NCI-H1048 (cell line): ENCODE data around the gene EPHA4.

Source experiments
- DNase-seq: peaks from one replicate; lab custom pipeline; 2025; lab: John Stamatoyannopoulos, UW

The EPHA4 gene

GRCh38 chr2:221571551-221572218, 419 bp downstream of the EPHA4 start:
- DNase-seq: no peak

DNA sequence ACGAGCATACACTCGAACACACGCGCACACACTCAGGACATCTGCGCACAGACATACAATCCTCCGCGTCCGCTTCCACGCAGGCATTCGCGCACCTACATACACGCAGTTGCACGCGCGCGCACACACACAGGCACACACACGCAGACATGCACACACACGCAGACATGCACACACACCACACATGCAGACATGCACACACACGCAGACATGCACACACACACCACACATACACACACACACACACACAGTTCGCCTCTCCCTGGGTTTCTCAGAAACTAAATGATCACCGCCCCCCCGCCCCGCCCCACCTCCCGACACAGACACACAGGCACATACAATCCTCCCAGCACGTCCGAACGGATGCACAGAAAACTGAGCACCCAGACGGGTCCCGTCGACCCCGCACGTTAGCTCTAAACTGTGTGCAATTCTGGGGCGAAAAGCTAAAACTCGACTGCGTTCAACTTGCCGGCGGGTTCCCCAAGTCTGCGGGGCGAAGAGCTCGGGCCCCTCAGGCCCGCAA, 1.0 kb downstream of the EPHA4 start:
- DNase-seq: no peak

DNA sequence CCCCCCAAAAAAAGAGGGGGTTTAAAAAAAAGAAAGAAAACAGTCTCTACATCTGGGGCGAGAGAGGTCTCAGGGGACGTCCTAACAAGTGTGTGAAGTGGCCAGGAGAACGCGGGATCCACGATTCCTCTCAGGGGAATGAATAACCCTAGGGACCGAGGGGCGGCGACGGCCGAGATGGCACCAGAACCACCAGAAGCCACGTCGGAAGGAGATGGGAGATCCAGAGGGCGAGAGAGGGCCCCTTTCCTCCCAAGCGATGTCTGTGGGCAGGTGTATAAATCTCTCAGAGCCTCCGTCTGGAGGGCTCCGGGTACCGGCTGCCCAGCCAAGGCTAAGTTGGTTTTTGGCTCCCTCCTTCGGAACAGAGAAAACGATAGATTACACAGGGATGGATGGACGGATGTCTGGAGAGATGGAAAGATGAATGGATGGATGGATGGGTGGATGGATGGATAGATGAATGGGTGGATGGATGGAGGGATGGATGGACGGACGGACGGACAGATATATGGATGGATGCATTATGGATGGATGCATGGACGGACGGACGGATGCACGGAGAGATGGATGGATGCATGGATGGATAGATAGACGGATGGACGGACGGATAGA, 1.7 kb downstream of the EPHA4 start:
- DNase-seq: no peak

DNA sequence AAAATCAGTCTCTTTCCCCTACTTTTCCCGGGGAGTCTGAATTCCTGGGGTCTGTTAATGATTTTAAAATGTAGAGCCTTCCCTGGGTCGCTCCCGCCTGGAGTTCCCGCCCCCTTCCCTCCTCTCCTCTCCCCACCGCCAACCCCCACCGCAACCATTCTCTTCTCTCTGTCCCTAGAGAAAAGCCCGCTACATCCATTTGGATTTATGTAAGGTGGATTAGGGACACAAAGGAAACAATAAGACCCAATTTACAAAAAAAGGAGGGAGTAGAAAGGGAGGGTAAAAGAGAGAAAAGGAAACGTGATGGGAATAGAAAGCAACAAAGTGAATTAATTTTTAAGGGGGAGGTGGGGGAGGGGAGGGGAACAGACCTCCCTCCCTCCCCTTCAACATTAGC, 2.2 kb downstream of the EPHA4 start:
- no peak for DNase-seq

DNA sequence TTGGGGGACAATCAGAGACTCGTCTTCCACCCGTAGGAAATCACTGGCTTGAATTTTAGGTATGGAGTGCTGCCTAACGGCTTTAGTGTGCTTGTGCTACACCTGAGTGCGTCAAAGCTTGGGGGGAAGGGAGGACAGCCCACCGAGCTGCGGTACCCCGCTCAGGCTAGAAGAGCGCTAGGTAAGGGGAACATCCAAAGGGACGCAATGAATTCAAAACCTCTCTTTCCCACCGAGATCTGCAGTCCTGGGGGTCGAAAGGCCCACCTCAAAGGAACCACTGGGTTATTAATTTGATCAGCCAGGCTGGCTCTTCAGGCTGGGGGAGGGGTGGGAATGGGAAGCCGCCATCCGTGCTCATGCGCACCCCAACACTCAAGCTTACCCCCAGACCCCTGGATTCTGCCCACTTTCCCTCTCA, 2.7 kb downstream of the EPHA4 start:
- no peak for DNase-seq

DNA sequence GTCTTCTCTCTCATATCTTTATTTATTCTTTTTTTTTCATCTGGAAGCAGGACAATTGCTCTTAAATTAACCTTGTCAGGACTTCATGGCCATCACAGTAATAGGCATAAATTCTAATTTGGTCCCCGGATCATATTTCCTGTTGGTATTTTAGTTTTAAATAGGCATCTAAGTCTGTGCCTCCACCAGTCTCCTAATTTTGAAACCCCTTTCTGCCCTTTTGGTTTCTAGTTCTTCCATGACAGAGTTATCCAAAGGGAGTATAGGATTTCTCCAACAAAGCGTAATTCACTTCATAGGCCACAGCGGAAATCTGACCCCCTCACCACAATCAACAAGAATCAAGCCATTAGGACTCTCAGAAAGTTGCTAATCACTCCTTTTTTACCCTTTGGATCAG, 3.8 kb downstream of the EPHA4 start:
- no peak for DNase-seq

DNA sequence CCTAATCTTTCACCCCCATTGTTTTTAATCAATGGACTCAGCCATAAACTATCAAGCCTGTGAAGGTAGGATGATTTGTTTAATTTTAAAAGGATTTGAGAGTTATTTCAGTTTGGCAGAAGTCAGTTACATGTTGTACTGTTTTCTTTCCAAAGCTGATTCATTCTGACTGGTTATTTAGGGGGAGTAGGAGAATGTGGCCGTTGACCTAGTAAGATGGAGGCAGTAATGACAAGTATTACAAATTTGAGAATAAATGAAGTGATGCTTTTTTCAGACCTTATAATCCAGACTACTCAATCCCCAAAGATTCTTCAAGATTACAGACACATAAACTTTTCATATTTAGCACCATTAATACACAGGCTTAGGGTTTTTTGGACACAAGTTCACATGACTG, 4.3 kb downstream of the EPHA4 start:
- DNase-seq: no peak

- DNase-seq: no peak
Observed at GRCh38 chr2:221567231-221567760, 4.8 kb downstream of the EPHA4 start.

- no peak for DNase-seq
Observed at GRCh38 chr2:221563270-221563985, 8.7 kb downstream of the EPHA4 start.

- DNase-seq: no peak
Observed at GRCh38 chr2:221562226-221562625, 9.9 kb downstream of the EPHA4 start.

DNA sequence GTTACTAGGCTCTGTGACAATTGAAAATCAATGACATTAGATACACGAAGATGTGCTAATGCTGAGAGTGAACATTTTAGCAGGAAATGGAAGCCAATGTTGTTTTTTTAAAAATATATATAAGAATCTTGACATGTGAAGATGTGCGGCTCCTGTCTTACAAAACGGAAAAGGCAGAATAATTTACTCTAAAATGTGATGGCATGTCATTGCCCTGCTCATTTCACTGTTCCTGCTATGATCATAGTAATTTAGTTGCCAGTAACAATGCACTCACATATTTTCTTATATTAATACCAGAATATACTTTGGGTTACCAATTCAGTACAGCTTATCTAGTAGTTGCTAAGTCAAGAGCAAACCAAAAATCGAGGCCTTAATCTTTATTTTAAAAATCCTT, 10.3 kb downstream of the EPHA4 start:
- DNase-seq: no peak

- no peak for DNase-seq
Observed at GRCh38 chr2:221559991-221560390, 12.1 kb downstream of the EPHA4 start.

GRCh38 chr2:221558107-221558506, 14.0 kb downstream of the EPHA4 start:
- no peak for DNase-seq

DNA sequence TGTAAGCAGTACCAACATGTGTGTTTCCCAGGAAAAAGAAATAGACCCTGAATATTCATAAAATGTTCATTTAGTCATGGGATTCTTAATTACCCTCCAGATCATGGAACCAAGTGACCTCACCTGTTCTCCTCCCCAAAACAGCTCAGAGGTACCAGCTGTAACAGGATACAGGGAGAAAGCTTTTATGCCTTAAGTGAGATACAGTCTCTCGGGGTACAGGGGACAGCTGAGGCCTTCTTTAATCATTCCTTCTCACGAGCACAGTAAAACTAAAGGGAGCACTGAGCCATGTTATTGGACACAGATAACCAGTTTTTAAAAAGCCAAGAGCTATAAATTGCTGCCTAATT, 16.6 kb downstream of the EPHA4 start:
- no peak for DNase-seq

GRCh38 chr2:221554769-221555493, 17.2 kb downstream of the EPHA4 start:
- DNase-seq: peak; percentile 93

DNA sequence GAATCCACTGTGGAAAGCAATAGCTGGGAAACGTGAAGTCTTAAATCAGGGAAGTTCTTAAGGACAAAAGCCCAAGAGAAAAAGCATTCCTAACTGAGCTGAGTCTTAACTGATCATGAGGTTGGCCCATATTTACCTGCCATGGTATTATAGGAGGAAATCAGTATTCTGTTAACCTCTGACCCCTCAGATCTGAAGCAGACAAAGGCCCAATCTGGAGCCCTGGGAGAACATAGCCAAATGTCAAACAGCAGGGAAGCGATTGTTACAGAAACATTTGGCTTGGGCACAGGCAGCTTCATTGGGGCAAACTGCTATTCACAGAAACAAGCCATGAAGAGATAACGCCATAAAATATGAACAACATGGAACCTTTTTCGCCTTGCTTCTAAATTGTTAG, 18.8 kb downstream of the EPHA4 start:
- DNase-seq: no peak

DNA sequence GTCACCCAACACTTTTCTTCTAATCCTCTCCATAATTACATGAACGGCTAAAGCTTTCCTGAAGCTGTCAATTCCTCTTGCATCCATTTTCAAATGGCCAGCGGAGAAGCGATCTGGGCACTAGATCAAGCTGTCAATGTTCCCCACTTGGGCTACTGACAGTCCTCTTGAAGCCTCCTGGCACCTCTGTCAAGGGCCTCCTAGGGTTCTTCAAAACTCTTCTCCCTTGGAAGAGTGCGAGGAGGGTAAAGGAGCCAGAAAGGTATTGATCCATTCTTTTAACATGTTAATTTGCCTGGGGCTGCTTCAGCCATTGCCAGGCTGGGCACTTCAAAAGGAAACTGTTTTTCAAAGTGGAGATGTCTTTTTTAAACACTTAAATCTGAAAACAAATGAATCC, 19.8 kb downstream of the EPHA4 start:
- no peak for DNase-seq

GRCh38 chr2:221551864-221552263, 20.2 kb downstream of the EPHA4 start:
- no peak for DNase-seq

DNA sequence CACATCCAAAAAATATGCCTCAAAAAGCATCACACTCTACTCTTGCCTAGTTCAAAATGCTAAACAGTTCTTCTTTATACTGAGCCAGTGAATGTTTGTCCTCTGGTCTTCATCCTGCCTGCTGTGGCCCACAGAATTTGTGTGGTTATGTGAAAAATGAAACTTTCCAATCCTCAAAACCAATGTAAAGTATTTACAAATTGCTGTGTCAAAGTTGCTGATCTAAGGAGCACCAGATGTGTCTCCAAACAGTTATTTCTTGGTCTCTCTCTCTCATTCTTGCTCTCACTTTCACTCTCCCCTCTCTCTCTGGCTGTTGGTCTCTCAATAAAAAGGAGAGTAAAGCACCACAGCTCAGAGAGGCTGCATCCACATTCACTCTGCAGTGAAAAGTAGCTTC, 23.0 kb downstream of the EPHA4 start:
- DNase-seq: no peak

DNA sequence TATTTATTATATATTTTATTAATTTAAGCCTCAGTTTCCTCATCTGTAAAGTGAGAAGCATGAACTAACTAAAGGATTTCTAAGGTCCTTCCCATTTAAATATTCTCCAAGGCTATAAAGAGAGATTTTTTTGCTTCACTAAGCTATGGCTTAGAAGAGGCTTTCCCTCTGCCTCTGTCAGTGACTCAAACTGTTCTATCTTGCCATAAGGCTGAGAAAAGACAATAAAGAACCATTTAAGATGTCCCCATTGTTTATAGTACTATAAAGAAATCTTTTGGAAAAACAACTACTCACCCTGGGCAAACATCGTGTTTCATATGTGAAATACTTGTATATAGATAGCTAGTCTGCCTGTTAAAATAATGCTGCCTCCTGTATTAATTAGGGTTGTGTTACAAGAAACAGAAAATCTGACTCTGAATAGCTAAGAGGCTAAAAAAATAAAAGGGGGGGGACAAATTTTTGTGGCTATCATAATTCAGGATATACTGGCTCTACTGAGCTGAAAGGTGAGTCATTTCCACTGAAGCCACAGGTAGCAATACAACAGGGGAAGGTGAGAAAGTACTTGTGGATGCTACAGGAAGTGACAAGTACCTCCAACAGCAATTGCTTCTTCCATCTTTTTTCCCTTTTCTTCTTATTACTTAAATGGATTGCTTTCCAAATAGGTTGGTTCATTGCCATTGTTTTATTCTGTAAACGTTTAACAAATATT, 25.4 kb downstream of the EPHA4 start:
- DNase-seq: no peak

DNA sequence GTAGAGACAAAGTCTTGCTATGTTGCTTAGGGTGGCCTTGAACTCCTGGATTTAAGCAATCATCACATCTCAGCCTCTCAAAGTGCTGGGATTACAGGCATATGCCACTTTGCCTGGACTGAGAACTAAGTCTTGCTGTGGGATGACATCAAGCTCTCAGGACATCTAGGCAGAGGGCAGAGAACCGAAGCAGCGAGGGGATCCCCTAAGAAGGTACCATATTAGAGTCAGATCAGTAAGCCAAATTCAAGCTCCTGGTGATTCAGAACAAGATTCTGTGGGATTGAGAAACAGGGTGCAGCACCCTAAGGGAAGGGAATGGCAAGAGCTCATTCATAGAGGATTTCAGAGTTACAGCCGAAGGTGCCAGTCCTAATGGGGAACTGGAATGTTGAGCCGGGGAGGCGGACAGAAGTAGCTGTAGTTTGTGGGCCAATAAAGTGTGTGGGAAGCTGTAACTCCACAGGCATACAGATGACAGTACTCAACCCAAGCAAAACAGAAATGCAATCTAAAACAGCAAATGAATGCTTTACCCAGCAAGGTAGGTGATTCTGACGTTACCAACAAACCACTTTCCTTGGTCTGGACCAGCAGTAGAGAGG, 30.9 kb downstream of the EPHA4 start:
- no peak for DNase-seq
